ENCODE results near the gene PTCH2.
"Not testable (repeated sequence)": the region's sequence is repeated elsewhere in the genome, so short reads cannot be mapped to it uniquely, and the experiment has no call there.

PTCH2 gene

DNA sequence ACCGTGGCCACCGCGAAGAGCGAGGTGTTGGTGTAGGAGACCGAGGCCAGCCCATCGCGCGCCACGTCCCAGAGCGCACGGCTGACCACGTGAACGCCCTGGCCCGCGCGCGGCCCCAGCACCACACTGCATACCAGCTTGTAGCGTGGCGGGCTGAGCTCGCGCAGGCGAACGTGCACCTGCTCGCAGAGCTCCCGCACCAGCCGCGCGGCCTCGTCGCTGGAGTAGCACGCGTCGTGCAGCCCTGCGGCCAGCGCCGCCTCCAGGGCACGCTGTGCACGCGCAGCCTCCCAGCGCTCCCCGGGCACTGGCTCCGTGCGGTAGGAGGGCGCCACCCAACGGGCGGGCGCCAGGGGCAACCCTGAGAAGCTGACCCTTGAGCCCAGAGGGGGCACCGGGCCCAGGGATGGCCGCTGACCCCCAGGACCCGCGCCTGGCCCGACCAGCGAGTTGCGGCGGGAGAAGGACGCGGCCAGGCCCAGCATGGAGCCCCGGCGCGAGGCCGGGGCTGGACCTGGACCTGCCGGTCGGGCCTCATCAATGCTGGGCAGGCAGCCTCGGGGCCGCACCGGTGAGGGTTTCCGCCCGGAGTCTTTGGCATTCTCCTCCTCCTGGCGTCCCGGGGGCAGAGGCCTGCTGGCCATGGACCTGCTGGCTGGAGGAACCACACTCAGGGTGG is 36.9 kb downstream of the PTCH2 start:
- H3K27ac Mint-ChIP-seq = peak overlapping the region; percentile 100
- peaks cover 50% of the 10 kb centered on the region for H3K36me3 Mint-ChIP-seq (ENCODE audit: low read depth)
- DNase-seq (no peak), ATAC-seq (no peak)
- no peaks in the 10 kb centered on the region for H3K27me3 Mint-ChIP-seq
- no peaks in the 10 kb centered on the region for H3K9me3 Mint-ChIP-seq
- peak overlapping the region; percentile 82 for H3K4me3 Mint-ChIP-seq
- peaks cover 87% of the 10 kb centered on the region for H3K4me1 Mint-ChIP-seq

DNA sequence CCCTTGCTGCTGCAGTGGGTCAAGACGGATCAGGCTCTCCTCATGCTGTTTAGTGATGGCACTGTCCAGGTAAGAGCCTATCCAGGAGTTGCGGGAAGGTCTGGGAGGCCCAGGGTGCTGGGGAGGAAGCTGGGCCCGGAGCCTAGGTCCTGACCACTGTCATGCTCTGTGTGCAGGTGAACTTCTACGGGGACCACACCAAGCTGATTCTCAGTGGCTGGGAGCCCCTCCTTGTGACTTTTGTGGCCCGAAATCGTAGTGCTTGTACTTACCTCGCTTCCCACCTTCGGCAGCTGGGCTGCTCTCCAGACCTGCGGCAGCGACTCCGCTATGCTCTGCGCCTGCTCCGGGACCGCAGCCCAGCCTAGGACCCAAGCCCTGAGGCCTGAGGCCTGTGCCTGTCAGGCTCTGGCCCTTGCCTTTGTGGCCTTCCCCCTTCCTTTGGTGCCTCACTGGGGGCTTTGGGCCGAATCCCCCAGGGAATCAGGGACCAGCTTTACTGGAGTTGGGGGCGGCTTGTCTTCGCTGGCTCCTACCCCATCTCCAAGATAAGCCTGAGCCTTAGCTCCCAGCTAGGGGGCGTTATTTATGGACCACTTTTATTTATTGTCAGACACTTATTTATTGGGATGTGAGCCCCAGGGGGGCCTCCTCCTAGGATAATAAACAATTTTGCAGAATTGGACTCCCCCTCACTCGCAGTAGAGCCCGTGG is 37.6 kb downstream of the PTCH2 start:
- ATAC-seq (no peak), DNase-seq (no peak)
- peaks cover 83% of the 10 kb centered on the region for H3K4me1 Mint-ChIP-seq
- no peaks in the 10 kb centered on the region for H3K9me3 Mint-ChIP-seq
- H3K36me3 Mint-ChIP-seq (ENCODE audit: low read depth) = peaks cover 52% of the 10 kb centered on the region
- H3K27me3 Mint-ChIP-seq = no peaks in the 10 kb centered on the region
- peak overlapping the region; percentile 94 for H3K4me3 Mint-ChIP-seq
- H3K27ac Mint-ChIP-seq = peak overlapping the region; percentile 93

DNA sequence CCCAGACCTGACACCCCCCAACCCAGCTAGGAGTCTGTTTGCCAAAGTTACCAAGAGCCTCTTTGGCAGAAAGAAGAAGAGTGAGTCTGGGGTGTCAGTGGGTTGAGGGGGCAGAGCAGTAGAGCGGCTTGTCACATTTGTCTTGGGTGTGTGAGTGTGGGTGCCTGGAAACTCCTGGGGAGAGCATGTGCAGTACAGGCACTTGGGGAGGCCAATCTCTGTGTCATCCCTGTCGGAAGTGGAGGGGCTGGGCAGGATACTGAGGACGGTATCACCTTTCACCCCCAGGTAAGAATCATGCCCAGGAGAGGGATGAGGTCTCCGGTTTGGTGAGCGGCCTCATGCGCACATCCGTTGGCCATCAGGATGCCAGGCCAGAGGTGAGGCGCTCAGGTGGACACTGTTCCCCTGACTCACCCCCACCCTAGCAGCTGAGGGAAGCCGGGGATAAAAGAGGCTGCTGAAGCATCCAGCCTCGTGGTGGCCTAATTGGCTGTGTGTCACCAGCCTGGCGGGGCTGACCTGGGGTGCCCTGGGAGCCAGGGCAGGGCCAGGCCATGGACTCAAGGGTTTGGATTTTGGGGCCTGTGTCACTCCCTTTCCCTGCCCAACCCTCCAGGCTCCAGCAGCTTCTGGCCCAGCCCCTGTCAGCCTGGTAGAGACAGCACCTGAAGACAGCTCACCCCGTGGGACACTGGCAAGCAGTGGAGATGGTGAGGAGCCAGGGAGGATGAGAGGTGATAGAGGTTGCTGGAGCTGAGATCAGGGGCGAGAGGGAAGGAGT is 39.5 kb downstream of the PTCH2 start:
- Mint-ChIP-seq H3K4me3 (peak overlapping the region; percentile 94), H3K27ac (peak overlapping the region; percentile 93), H3K27me3 (no peaks in the 10 kb centered on the region), H3K36me3 (ENCODE audit: low read depth) (peaks cover 46% of the 10 kb centered on the region), H3K9me3 (no peaks in the 10 kb centered on the region), H3K4me1 (peaks cover 74% of the 10 kb centered on the region)
- ATAC-seq = no peak
- DNase-seq = no peak

DNA sequence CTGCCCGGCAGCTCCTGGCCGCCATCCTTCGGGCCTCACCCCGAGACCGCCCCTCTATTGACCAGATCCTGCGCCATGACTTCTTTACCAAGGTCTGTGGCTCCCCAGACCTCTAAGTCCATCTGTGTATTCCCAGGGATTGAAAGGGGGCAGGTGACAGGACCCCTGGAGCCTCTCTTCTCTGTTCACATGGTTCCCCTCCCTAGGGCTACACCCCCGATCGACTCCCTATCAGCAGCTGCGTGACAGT is 40.1 kb downstream of the PTCH2 start:
- no peak for DNase-seq
- peak overlapping the region; percentile 93 for H3K27ac Mint-ChIP-seq
- peaks cover 46% of the 10 kb centered on the region for H3K36me3 Mint-ChIP-seq (ENCODE audit: low read depth)
- peak overlapping the region; percentile 94 for H3K4me3 Mint-ChIP-seq
- peaks cover 69% of the 10 kb centered on the region for H3K4me1 Mint-ChIP-seq
- no peaks in the 10 kb centered on the region for H3K9me3 Mint-ChIP-seq
- ATAC-seq = no peak
- no peaks in the 10 kb centered on the region for H3K27me3 Mint-ChIP-seq

GRCh38 chr1:44802306-44803061 is 40.6 kb downstream of the PTCH2 start:
- Mint-ChIP-seq H3K27me3 (no peaks in the 10 kb centered on the region), H3K36me3 (ENCODE audit: low read depth) (peaks cover 46% of the 10 kb centered on the region)

DNA sequence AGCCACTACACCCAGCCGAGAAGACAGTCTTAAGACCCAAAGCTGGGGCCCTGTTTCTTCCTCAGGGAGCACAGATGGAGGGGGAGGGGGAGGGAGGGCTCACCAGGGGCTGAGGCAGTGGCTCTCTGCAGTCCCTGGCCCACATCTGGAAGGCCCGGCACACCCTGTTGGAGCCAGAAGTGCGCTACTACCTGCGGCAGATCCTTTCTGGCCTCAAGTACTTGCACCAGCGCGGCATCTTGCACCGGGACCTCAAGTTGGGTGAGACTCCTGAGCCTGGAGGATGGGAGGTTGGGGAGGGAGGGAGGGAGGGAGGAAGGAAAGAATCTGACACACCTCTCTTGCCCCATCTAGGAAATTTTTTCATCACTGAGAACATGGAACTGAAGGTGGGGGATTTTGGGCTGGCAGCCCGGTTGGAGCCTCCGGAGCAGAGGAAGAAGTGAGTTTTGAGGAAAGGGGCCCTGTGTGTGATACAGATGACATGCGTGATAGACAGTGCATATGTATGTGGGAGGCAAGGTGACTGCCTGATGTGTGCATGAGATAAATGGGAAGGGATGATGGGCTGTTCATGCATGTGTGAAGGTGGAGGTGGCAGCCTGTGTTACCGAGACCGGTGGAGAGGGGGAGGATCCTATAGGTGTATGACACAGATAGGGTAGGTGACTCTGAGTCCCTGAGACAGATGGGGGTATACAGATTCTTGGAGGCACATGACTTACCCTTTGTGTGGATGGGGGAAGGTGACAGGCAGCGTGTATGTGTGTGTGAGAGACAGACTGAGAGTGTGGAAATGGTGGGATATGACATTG is 41.4 kb downstream of the PTCH2 start:
- ATAC-seq (peak; percentile 26), DNase-seq (no peak)
- H3K9me3 Mint-ChIP-seq = no peaks in the 10 kb centered on the region
- H3K36me3 Mint-ChIP-seq (ENCODE audit: low read depth) = peaks cover 41% of the 10 kb centered on the region
- H3K27me3 Mint-ChIP-seq = no peaks in the 10 kb centered on the region
- H3K4me3 Mint-ChIP-seq = peak overlapping the region; percentile 94
- H3K4me1 Mint-ChIP-seq = peaks cover 56% of the 10 kb centered on the region
- H3K27ac Mint-ChIP-seq = peak overlapping the region; percentile 93

More at GRCh38 chr1:44802306-44803061, 40.6 kb downstream of the PTCH2 start:
- peaks cover 64% of the 10 kb centered on the region for H3K4me1 Mint-ChIP-seq
- ATAC-seq (no peak), DNase-seq (no peak)
- no peaks in the 10 kb centered on the region for H3K9me3 Mint-ChIP-seq
- H3K27ac Mint-ChIP-seq = peak overlapping the region; percentile 93
- H3K4me3 Mint-ChIP-seq = peak overlapping the region; percentile 94

GRCh38 chr1:44799770-44800584 is 43.1 kb downstream of the PTCH2 start, which contains the start of gene PLK3:
Gene PLK3 (plus strand): TSS chr1:44800377. CDS start chr1:44800464, 87 bp downstream.
- peak; percentile 98 for DNase-seq
- Mint-ChIP-seq H3K4me1 (peaks cover 44% of the 10 kb centered on the region), H3K9me3 (no peaks in the 10 kb centered on the region), H3K27ac (peak within 1 kb of the TSS; percentile 97), H3K36me3 (ENCODE audit: low read depth) (peaks cover 33% of the 10 kb centered on the region), H3K27me3 (no peaks in the 10 kb centered on the region), H3K4me3 (peak within 1 kb of the TSS; percentile 94)
- ATAC-seq = peak; percentile 74

DNA sequence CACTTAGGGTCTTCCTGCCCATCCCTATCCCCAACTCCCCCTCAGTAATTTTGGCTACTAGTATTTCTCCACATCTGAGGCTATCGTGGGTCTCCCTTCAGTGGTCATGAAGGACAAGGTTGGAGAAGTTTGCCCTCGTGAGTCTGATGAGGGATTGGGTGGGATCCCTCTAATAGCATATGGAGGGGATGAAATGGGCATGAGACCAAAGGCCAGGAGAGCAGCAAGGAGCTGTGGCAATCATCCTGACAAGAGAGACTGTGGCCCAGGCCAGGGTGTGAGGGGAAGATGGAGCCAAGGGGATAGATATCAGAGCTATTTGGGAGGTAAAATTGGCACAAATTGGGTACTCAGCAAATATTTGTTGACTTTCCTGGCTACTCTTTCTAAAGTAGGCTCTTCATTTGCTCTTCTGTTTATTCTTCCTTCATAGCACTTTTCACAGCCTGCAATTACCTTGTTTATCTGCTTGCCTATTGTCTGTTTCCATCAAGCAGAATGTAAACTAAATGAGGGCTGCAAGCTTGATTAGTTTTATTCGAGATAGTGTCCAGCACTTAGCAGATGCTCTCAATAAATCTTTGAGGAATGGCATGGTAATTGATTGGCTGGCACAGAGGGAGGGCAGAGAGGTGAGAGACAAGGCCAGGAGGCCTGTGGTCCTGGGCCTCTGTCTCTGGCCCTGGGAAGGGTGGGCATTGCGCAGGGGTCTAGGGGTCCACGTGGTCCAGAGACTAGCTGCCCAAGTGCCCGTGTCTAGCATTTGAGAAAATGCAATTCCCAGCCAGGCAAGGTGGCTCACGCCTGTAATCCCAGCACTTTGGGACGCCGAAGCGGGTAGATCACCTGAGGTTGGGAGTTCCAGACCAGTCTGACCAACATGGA is 44.3 kb downstream of the PTCH2 start:
- Mint-ChIP-seq H3K4me1 (peaks cover 32% of the 10 kb centered on the region), H3K4me3 (no peak overlapping the region), H3K27me3 (no peaks in the 10 kb centered on the region), H3K36me3 (ENCODE audit: low read depth) (peaks cover 24% of the 10 kb centered on the region), H3K9me3 (no peaks in the 10 kb centered on the region), H3K27ac (peak overlapping the region; percentile 97)
- DNase-seq (no peak), ATAC-seq (no peak)

DNA sequence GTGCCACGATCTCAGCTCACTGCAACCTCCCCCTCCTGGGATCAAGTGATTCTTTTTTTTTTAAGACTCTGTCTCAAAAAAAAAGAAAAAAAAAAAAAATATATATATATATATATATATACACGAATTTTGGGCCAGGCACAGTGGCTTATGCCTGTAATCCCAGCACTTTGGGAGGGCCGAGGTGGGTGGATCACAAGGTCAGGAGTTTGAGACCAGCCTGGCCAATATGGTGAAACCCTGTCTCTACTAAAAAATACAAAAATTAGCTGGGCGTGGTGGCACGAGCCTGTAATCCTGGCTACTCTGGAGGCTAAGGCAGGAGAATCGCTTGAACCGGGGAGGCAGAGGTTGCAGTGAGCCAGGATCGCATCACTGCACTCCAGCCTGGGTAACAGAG is 45.2 kb downstream of the PTCH2 start:
- not testable (repeated sequence) for H3K27ac Mint-ChIP-seq, H3K4me3 Mint-ChIP-seq, H3K9me3 Mint-ChIP-seq, DNase-seq, H3K27me3 Mint-ChIP-seq, ATAC-seq
- Mint-ChIP-seq H3K4me1 (peaks cover 23% of the 10 kb centered on the region), H3K36me3 (ENCODE audit: low read depth) (peaks cover 17% of the 10 kb centered on the region)

- Mint-ChIP-seq H3K4me3 (no peak overlapping the region), H3K27ac (no peak overlapping the region), H3K4me1 (no peaks in the 10 kb centered on the region), H3K9me3 (no peaks in the 10 kb centered on the region), H3K27me3 (no peaks in the 10 kb centered on the region), H3K36me3 (ENCODE audit: low read depth) (no peaks in the 10 kb centered on the region)
- ATAC-seq (no peak), DNase-seq (no peak)
These were observed 50.1 kb downstream of the PTCH2 start for GRCh38 chr1:44792736-44793502.

DNA sequence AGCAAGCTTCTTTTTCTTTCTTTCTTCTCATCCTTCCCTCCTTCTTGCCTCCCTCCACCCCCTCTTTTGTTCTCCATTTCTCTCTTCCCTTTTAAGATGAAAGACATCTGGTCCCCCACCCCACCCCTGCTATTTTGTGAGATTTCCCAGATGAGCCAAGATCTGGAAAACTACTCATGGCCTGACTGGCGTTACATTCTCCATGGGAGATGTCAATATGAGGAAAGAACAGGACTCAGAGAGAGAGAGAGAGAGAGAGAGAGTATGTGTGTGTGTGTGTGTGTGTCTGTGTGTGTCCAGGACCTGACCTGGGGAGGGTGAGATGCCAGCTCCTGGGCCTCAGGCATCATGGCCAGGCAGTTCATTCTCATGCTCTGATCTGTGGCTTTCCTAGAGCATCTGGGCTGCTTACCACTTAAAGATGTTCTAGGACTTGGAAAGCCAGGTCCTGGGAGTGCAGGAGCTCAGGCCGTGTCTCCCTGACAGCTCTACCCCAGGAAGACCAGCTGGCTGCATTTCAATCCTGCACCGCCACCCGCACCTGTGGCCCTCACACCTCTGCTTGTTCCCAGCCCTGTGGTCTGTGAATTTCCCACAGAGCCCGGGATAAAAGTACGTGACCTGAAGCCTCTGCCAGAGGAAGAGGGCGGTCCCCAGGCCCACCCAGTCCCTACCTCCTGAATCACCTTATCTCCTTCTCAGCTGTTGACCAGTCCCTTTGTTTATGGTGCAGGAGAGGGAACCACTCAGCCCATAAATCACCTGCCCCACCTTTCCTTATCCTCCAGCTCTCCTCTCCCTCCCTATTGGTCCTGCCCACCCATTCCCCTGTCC is 51.9 kb downstream of the PTCH2 start:
- Mint-ChIP-seq H3K27me3 (no peaks in the 10 kb centered on the region), H3K36me3 (ENCODE audit: low read depth) (no peaks in the 10 kb centered on the region), H3K27ac (peak overlapping the region; percentile 22), H3K4me3 (no peak overlapping the region), H3K4me1 (peaks cover 5% of the 10 kb centered on the region), H3K9me3 (no peaks in the 10 kb centered on the region)
- ATAC-seq (no peak), DNase-seq (no peak)

Data from activated naive CD8-positive, alpha-beta T cell treated with anti-CD3 and anti-CD28 coated beads, Interleukin-2, amount 50 U/mL, for 24 hours (primary cell).